Keratinocyte (primary cell): ENCODE measurements around the gene GDF9. TPM values are rescaled to one million over a fixed set of nuclear protein-coding genes. Genes with fewer than 3 reads are reported as not detected.

Experiments used
- DNase-seq: peaks from one replicate; pipeline ENCODE4 v3.0.0-alpha.2; 2011; ENCODE audit warnings: low read depth, missing footprints, low spot score
- FAIRE-seq: peaks from 2 replicates; lab custom pipeline; 2011; peaks lifted over from hg19 to GRCh38; lab: Jason Lieb, UNC
- H2AFZ ChIP-seq: 2 replicates; pipeline ENCODE4 v1.6.0; 2012; ENCODE audit warnings: low read length, control low read depth, inconsistent platforms; ENCODE audit not compliant: control insufficient read depth
- H3K27ac ChIP-seq: 2 replicates; pipeline ENCODE4 v1.5.1; 2011; ENCODE audit warnings: low read length; ENCODE audit not compliant: control insufficient read depth, insufficient read depth
- H3K27me3 ChIP-seq: 3 replicates; pipeline ENCODE4 v1.6.0; 2011; ENCODE audit warnings: low read length; ENCODE audit not compliant: control insufficient read depth, insufficient read depth; ENCODE audit errors: extremely low read depth
- H3K36me3 ChIP-seq, 2 experiments: 2 replicates in 1 of 2; 3 replicates in 1 of 2; pipeline ENCODE4 v1.5.1; 2011; ENCODE audit warnings: low read length in 2 of 2, mild to moderate bottlenecking in 1 of 2; ENCODE audit not compliant: control insufficient read depth in 2 of 2, insufficient read depth in 2 of 2; ENCODE audit errors: extremely low read depth in 1 of 2
- H3K4me1 ChIP-seq: 3 replicates; pipeline ENCODE4 v1.5.1; 2011; ENCODE audit warnings: low read length; ENCODE audit not compliant: control insufficient read depth, insufficient read depth; ENCODE audit errors: extremely low read depth
- H3K4me2 ChIP-seq: 3 replicates; pipeline ENCODE4 v1.6.0; 2011; ENCODE audit warnings: low read depth, low read length; ENCODE audit not compliant: control insufficient read depth, insufficient read depth; ENCODE audit errors: extremely low read depth
- H3K4me3 ChIP-seq, 3 experiments: fragments of 200-600 bp in 1 of 3; sonication (generic) in 1 of 3; 2 replicates in 2 of 3; 3 replicates in 1 of 3; pipeline ENCODE4 v1.5.1; 2011 to 2016; ENCODE audit warnings: low read length in 3 of 3, mild to moderate bottlenecking in 3 of 3, control low read depth in 2 of 3, inconsistent platforms in 1 of 3, low read depth in 1 of 3, mixed read lengths in 1 of 3, mixed run types in 1 of 3, moderate library complexity in 1 of 3; ENCODE audit not compliant: control insufficient read depth in 2 of 3, insufficient read depth in 2 of 3; ENCODE audit errors: extremely low read depth in 1 of 3
- H3K79me2 ChIP-seq: 2 replicates; pipeline ENCODE4 v1.6.0; 2012; ENCODE audit warnings: low read length; ENCODE audit not compliant: control insufficient read depth, insufficient read depth
- H3K9ac ChIP-seq: 3 replicates; pipeline ENCODE4 v1.6.0; 2011; ENCODE audit warnings: low read length; ENCODE audit not compliant: control insufficient read depth, insufficient read depth; ENCODE audit errors: extremely low read depth
- H3K9me1 ChIP-seq: 3 replicates; pipeline ENCODE4 v1.6.0; 2011; ENCODE audit warnings: low read length; ENCODE audit not compliant: control insufficient read depth, insufficient read depth; ENCODE audit errors: extremely low read depth
- H3K9me3 ChIP-seq: 2 replicates; pipeline ENCODE4 v1.5.1; 2012; ENCODE audit warnings: low read depth, low read length; ENCODE audit not compliant: control insufficient read depth
- H4K20me1 ChIP-seq: 3 replicates; pipeline ENCODE4 v1.6.0; 2011; ENCODE audit warnings: low read length; ENCODE audit not compliant: control insufficient read depth, insufficient read depth; ENCODE audit errors: extremely low read depth
- EZH2 ChIP-seq: IDR thresholded peaks from one replicate; pipeline ENCODE4 v1.6.1; 2012; ENCODE audit warnings: inconsistent platforms, mild to moderate bottlenecking, low read length, moderate library complexity
- dilution Hi-C: fragments of 300-500 bp; cut with MboI; formaldehyde crosslinking; loops from one replicate; pipeline ENCODE4 v1.7.0; 2020; ENCODE audit warnings: low sequenced_read_pairs; ENCODE audit not compliant: extremely low pct_ligation_motif_present
- polyA plus RNA-seq, 5 experiments: library from polyadenylated mRNA; depleted of rRNA in 3 of 5; stranded (reverse) in 3 of 5; stranded (forward) in 1 of 5; unstranded in 1 of 5; fragments of >200 nt; gene quantifications; 1 replicate in 1 of 5; 2 replicates in 3 of 5; 3 replicates in 1 of 5; pipeline versions ENCODE4 v1.2.1 to v1.2.3, GENCODE V29; 2011 to 2012; ENCODE audit warnings: missing spikeins in 2 of 5, low read depth in 1 of 5, low replicate concordance in 1 of 5
- TF ChIP-seq, protein P1 (sequence below), 3 experiments: IDR thresholded peaks in 1 of 3; conservative IDR thresholded peaks in 1 of 3; optimal IDR thresholded peaks in 1 of 3; 2 replicates in 2 of 3; 3 replicates in 1 of 3; pipeline versions ENCODE3 to v1.5.1; 2011; ENCODE audit warnings: low read length in 3 of 3, mild to moderate bottlenecking in 3 of 3, moderate library complexity in 2 of 3, control low read depth in 1 of 3, inconsistent platforms in 1 of 3; ENCODE audit not compliant: insufficient read depth in 2 of 3; ENCODE audit errors: extremely low read depth in 1 of 3

Gene GDF9
- polyA plus RNA-seq, 1 donor (not counting 4 experiments of a cell fraction or from before 2014, with no cell fraction given), result 0.21 TPM

DNA sequence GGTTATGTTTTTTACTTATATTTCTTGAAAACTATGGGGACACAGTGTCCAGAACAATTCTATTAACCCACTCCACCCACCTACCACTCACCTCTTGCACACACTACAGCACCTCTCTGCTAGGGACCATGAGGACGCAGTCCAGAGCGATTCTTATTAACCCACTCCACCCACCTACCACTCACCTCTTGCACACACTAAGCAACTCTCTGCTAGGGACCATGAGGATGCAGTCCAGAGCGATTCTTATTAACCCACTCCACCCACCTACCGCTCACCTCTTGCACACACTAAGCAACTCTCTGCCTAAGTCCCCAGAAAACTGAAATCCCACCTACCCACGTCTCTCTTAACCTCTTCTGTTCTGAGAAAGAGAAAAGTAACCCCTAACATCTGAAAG, 33.7 kb downstream of the GDF9 start:
- FAIRE-seq (no peak), DNase-seq (no peak)
- H3K4me2 ChIP-seq, result no peak overlapping the region
- H3K36me3 ChIP-seq, result no peaks in the 10 kb centered on the region
- no peaks in the 10 kb centered on the region for H4K20me1 ChIP-seq
- no peak overlapping the region for H3K4me3 ChIP-seq
- no peak overlapping the region for H3K27ac ChIP-seq
- H3K4me1 ChIP-seq, result no peaks in the 10 kb centered on the region
- H3K79me2 ChIP-seq, result no peaks in the 10 kb centered on the region
- TF ChIP-seq, protein P1, sequence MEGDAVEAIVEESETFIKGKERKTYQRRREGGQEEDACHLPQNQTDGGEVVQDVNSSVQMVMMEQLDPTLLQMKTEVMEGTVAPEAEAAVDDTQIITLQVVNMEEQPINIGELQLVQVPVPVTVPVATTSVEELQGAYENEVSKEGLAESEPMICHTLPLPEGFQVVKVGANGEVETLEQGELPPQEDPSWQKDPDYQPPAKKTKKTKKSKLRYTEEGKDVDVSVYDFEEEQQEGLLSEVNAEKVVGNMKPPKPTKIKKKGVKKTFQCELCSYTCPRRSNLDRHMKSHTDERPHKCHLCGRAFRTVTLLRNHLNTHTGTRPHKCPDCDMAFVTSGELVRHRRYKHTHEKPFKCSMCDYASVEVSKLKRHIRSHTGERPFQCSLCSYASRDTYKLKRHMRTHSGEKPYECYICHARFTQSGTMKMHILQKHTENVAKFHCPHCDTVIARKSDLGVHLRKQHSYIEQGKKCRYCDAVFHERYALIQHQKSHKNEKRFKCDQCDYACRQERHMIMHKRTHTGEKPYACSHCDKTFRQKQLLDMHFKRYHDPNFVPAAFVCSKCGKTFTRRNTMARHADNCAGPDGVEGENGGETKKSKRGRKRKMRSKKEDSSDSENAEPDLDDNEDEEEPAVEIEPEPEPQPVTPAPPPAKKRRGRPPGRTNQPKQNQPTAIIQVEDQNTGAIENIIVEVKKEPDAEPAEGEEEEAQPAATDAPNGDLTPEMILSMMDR (optimal IDR thresholded peaks at IDR 0.05 in 1 of 3, IDR thresholded peaks at IDR 0.05 in 1 of 3, conservative IDR thresholded peaks at IDR 0.05 in 1 of 3; ENCODE audit: extremely low read depth in 1 of 3, insufficient read depth in 2 of 3, low read length in 3 of 3), result no peak
- no peak for TF ChIP-seq EZH2
- H3K27me3 ChIP-seq, result peaks cover 4% of the 10 kb centered on the region
- H3K9ac ChIP-seq, result no peak overlapping the region
- no peaks in the 10 kb centered on the region for H3K9me3 ChIP-seq
- no peak overlapping the region for H2AFZ ChIP-seq
- no peaks in the 10 kb centered on the region for H3K9me1 ChIP-seq
- dilution Hi-C loops, result no loop called here

DNA sequence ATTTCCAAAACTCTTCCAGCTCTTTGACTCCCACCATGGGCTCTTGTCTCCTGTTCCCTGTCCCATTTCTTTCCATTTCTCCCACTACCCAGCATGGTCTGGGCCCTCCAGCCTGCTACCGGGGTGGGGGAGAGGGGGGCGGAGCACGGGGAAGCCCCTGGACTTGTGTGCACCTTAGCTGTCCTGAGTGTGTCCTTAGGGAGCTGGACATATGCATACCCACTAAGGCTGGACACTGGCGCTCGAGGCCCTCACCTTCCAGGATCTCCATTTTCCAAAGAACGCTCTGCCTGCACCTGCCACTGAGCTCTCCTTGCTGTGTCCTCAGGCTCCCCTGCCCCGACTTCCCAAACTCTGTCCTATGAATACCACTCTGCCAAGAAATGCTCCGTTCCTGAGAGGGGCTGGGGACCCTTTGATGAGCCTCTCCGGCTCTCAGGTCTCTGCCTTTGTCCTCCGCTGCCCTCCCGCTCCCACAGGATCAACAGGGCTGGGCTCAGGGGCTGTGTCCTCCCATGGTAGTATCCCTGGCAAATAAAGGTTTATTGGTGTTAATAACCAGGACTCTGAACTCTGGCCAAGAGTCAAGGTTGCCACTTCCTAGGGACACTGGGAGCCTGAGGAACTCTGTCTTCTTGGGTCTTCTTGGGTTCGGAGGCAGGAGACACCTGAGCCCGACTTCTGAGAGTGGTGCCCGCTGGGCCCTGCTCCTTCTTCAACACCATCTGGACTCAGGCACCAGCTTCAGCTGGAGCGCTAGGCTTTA, 35.0 kb downstream of the GDF9 start:
- no peak overlapping the region for H2AFZ ChIP-seq
- H3K9ac ChIP-seq, result no peak overlapping the region
- TF ChIP-seq, protein P1 (optimal IDR thresholded peaks at IDR 0.05 in 1 of 3, IDR thresholded peaks at IDR 0.05 in 1 of 3, conservative IDR thresholded peaks at IDR 0.05 in 1 of 3; ENCODE audit: extremely low read depth in 1 of 3, insufficient read depth in 2 of 3, low read length in 3 of 3), result no peak
- no peak for TF ChIP-seq EZH2
- no peaks in the 10 kb centered on the region for H3K79me2 ChIP-seq
- H3K27me3 ChIP-seq, result peaks cover 9% of the 10 kb centered on the region
- no peak overlapping the region for H3K4me3 ChIP-seq
- no peaks in the 10 kb centered on the region for H3K36me3 ChIP-seq
- H3K9me3 ChIP-seq, result no peaks in the 10 kb centered on the region
- no peak overlapping the region for H3K4me2 ChIP-seq
- H3K9me1 ChIP-seq, result no peaks in the 10 kb centered on the region
- no peaks in the 10 kb centered on the region for H4K20me1 ChIP-seq
- no peaks in the 10 kb centered on the region for H3K4me1 ChIP-seq
- dilution Hi-C loops, result no loop called here
- H3K27ac ChIP-seq, result no peak overlapping the region
- no peak for FAIRE-seq
- no peak for DNase-seq
